Measurements from ENCODE around the gene ERC1.

ERC1 gene

DNA sequence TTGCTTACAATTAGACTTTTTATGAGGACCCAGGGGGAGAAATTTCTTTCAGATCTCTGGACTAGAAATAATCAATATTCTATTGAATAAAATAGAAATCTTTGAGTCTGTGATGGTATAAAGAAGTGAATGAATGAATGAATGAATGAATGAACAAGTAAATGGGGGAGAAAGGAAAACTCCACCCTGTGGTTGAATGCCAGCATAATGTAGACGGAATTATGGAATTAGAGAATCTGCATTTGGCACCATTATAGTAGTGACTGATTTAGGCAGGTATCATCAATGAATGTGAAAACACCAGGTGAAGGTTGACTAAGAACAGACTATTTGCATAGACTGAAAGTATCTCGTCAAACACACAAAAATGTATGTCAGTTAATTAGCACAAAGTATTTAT lies 468.3 kb downstream of the ERC1 start:
- no peak for TF ChIP-seq EZH2 (optimal IDR thresholded peaks at IDR 0.05; ENCODE audit: low read depth, low read length)
- TF ChIP-seq EZH2phosphoT487 (IDR thresholded peaks at IDR 0.05; ENCODE audit: low read length): no peak
- TF ChIP-seq, protein P1, sequence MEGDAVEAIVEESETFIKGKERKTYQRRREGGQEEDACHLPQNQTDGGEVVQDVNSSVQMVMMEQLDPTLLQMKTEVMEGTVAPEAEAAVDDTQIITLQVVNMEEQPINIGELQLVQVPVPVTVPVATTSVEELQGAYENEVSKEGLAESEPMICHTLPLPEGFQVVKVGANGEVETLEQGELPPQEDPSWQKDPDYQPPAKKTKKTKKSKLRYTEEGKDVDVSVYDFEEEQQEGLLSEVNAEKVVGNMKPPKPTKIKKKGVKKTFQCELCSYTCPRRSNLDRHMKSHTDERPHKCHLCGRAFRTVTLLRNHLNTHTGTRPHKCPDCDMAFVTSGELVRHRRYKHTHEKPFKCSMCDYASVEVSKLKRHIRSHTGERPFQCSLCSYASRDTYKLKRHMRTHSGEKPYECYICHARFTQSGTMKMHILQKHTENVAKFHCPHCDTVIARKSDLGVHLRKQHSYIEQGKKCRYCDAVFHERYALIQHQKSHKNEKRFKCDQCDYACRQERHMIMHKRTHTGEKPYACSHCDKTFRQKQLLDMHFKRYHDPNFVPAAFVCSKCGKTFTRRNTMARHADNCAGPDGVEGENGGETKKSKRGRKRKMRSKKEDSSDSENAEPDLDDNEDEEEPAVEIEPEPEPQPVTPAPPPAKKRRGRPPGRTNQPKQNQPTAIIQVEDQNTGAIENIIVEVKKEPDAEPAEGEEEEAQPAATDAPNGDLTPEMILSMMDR (IDR thresholded peaks at IDR 0.05; ENCODE audit: low read length): no peak
- H3K36me3 ChIP-seq (replicated peaks; ENCODE audit: insufficient read depth, low read length): no peaks in the 10 kb centered on the region

DNA sequence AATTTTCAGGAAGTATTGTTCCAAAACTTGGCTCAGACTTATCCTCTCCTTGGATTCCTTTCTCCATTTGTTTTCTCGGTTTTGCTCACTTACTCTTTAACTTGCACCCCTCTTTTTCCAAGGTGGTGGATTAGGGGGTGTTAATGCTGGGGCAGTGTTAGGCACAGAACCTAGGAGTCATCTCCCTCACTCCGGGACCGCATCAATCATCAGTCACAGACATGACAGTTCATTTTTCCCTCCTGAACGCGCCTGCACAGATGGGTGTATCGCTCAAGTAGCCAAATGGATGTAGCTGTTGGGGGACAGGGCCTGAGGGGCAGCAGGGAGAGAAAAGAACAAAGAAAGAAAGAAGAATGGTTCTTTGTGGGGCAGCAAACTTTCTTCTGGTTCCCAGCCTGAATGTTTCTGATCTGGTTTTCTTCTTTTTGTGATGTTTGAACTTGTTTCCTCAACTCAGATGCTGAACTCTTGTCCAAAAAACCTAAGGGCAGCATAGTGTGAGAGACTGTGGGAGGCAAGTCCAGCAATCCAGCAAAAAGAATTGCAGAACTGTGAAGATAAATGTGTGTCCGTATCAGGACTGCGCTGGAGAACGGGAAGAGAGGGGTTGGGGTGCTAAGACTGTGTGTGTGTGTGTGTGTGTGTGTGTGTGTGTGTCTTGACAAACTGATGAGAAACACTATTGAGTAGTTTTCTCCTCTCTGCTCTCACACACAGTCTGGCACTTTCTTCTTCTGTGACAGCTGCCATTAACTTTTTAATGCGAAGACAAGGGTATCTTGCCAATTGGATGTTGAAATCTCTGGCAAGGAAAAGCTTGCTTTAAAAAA lies 472.3 kb downstream of the ERC1 start:
- no peak for DNase-seq
- Histone ChIP-seq H3K9me2 (replicated peaks; ENCODE audit: insufficient read depth, low read length) (no peaks in the 10 kb centered on the region), H3F3A (ENCODE audit: insufficient read depth, low read length) (no peaks in the 10 kb centered on the region), H4K20me1 (ENCODE audit: insufficient read depth, low read length) (no peaks in the 10 kb centered on the region), H3K36me3 (replicated peaks; ENCODE audit: insufficient read depth, low read length) (no peaks in the 10 kb centered on the region), H3K79me2 (ENCODE audit: low read length) (no peaks in the 10 kb centered on the region), H3K27me3 (replicated peaks; ENCODE audit: insufficient read depth, low read length) (no peaks in the 10 kb centered on the region), H3K27ac (ENCODE audit: low read length) (no peak overlapping the region), H3K4me1 (ENCODE audit: low read length) (peaks cover 5% of the 10 kb centered on the region; the same call in 1 of the 2 replicates), H3K4me3 (ENCODE audit: low read length) (no peak overlapping the region), H3K9ac (ENCODE audit: low read length) (no peak overlapping the region), H3K9me3 (replicated peaks; ENCODE audit: insufficient read depth, low read length) (no peaks in the 10 kb centered on the region), H3K4me2 (ENCODE audit: low read depth, low read length) (no peak overlapping the region), H2AFZ (ENCODE audit: low read length) (no peak overlapping the region)
- TF ChIP-seq EZH2 (optimal IDR thresholded peaks at IDR 0.05; ENCODE audit: low read depth, low read length) (no peak), EZH2phosphoT487 (IDR thresholded peaks at IDR 0.05; ENCODE audit: low read length) (no peak)
- TF ChIP-seq, protein P1 (IDR thresholded peaks at IDR 0.05; ENCODE audit: low read length): no peak

More for the DNA sequence above, 468.3 kb downstream of the ERC1 start:
- no peaks in the 10 kb centered on the region for H3K9me3 ChIP-seq (replicated peaks; ENCODE audit: insufficient read depth, low read length)
- no peaks in the 10 kb centered on the region for H3F3A ChIP-seq (ENCODE audit: insufficient read depth, low read length)
- no peak for DNase-seq
- H3K9me2 ChIP-seq (replicated peaks; ENCODE audit: insufficient read depth, low read length): no peaks in the 10 kb centered on the region
- no peak overlapping the region for H2AFZ ChIP-seq (ENCODE audit: low read length)
- no peak overlapping the region for H3K27ac ChIP-seq (ENCODE audit: low read length)
- no peaks in the 10 kb centered on the region for H4K20me1 ChIP-seq (ENCODE audit: insufficient read depth, low read length)
- peaks cover 5% of the 10 kb centered on the region; the same call in 1 of the 2 replicates for H3K4me1 ChIP-seq (ENCODE audit: low read length)
- H3K27me3 ChIP-seq (replicated peaks; ENCODE audit: insufficient read depth, low read length): no peaks in the 10 kb centered on the region
- H3K9ac ChIP-seq (ENCODE audit: low read length): no peak overlapping the region
- no peak overlapping the region for H3K4me3 ChIP-seq (ENCODE audit: low read length)
- H3K4me2 ChIP-seq (ENCODE audit: low read depth, low read length): no peak overlapping the region
- no peaks in the 10 kb centered on the region for H3K79me2 ChIP-seq (ENCODE audit: low read length)

DNA sequence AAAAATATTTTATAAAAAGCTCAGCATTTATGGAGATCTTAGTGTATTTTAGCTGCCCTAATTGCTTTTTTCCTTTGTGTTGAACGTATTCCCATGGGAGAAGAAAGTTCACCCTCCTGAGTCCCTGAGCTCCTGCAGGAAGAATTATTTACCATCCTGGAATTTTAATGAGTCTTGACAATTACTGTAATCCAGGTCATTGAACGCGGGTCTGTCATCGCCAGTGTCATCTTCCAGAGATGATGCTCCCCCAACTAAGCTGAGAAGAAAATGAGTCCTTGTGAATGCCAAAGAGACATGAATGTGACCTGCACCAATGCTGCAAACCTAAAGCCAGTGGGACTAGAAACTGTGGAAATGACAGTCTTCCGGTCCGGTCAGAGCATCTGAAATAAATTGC lies 473.9 kb downstream of the ERC1 start:
- DNase-seq: no peak
- no peak overlapping the region for H3K27ac ChIP-seq (ENCODE audit: low read length)
- no peaks in the 10 kb centered on the region for H3K27me3 ChIP-seq (replicated peaks; ENCODE audit: insufficient read depth, low read length)
- H3F3A ChIP-seq (ENCODE audit: insufficient read depth, low read length): no peaks in the 10 kb centered on the region
- no peaks in the 10 kb centered on the region for H3K9me2 ChIP-seq (replicated peaks; ENCODE audit: insufficient read depth, low read length)
- H4K20me1 ChIP-seq (ENCODE audit: insufficient read depth, low read length): no peaks in the 10 kb centered on the region
- H3K9ac ChIP-seq (ENCODE audit: low read length): no peak overlapping the region
- H2AFZ ChIP-seq (ENCODE audit: low read length): no peak overlapping the region
- TF ChIP-seq EZH2 (optimal IDR thresholded peaks at IDR 0.05; ENCODE audit: low read depth, low read length) (no peak), EZH2phosphoT487 (IDR thresholded peaks at IDR 0.05; ENCODE audit: low read length) (no peak)
- TF ChIP-seq, protein P1 (IDR thresholded peaks at IDR 0.05; ENCODE audit: low read length): no peak
- no peaks in the 10 kb centered on the region for H3K9me3 ChIP-seq (replicated peaks; ENCODE audit: insufficient read depth, low read length)
- H3K79me2 ChIP-seq (ENCODE audit: low read length): no peaks in the 10 kb centered on the region
- no peak overlapping the region for H3K4me2 ChIP-seq (ENCODE audit: low read depth, low read length)
- no peak overlapping the region for H3K4me3 ChIP-seq (ENCODE audit: low read length)
- no peaks in the 10 kb centered on the region for H3K36me3 ChIP-seq (replicated peaks; ENCODE audit: insufficient read depth, low read length)
- peaks cover 5% of the 10 kb centered on the region; the same call in 1 of the 2 replicates for H3K4me1 ChIP-seq (ENCODE audit: low read length)

All from MM.1S (cell line).